Spleen (tissue), 11 donors: ENCODE measurements around the gene TMED6. TPM values are rescaled to one million over a fixed set of nuclear protein-coding genes. Genes with fewer than 3 reads are reported as not detected.

Experiments used
- DNase-seq: peaks from one replicate; pipeline ENCODE4 v3.0.0-alpha.2; 2020
- H3K27ac ChIP-seq, 8 donors: fragments of 200-600 bp; sonication (generic) in 7 of 8; 1 replicate in 4 of 8; 2 replicates in 4 of 8; pipeline versions ENCODE4 v1.5.0 to v1.8.0; 2016 to 2021; ENCODE audit warnings: inconsistent platforms in 4 of 8, mild to moderate bottlenecking in 4 of 8, moderate library complexity in 1 of 8
- H3K27me3 ChIP-seq, 7 donors: fragments of 200-600 bp; sonication (generic) in 6 of 7; replicated peaks in 1 of 7; 1 replicate in 4 of 7; 2 replicates in 3 of 7; pipeline versions ENCODE4 v1.5.0 to v1.8.0; 2016 to 2021; ENCODE audit warnings: inconsistent platforms in 3 of 7, mild to moderate bottlenecking in 1 of 7
- H3K36me3 ChIP-seq, 6 donors: fragments of 200-600 bp; sonication (generic) in 5 of 6; 1 replicate in 4 of 6; 2 replicates in 2 of 6; pipeline versions ENCODE4 v1.5.0 to v1.8.0; 2016 to 2021; ENCODE audit warnings: inconsistent platforms in 2 of 6
- H3K4me1 ChIP-seq, 6 donors: fragments of 200-600 bp; sonication (generic) in 5 of 6; 1 replicate in 3 of 6; 2 replicates in 3 of 6; pipeline versions ENCODE4 v1.5.0 to v1.8.0; 2016 to 2021; ENCODE audit warnings: inconsistent platforms in 3 of 6
- H3K4me3 ChIP-seq, 8 donors: fragments of 200-600 bp; sonication (generic) in 7 of 8; 1 replicate in 4 of 8; 2 replicates in 4 of 8; pipeline versions ENCODE4 v1.5.0 to v1.8.0; 2016 to 2021; ENCODE audit warnings: inconsistent platforms in 4 of 8, mild to moderate bottlenecking in 4 of 8, moderate library complexity in 2 of 8
- H3K9me3 ChIP-seq, 8 donors: fragments of 200-600 bp; sonication (generic) in 7 of 8; 1 replicate in 4 of 8; 2 replicates in 4 of 8; pipeline versions ENCODE4 v1.5.0 to v1.8.0; 2016 to 2021; ENCODE audit warnings: inconsistent platforms in 4 of 8
- CTCF ChIP-seq, 11 experiments: fragments of 200-600 bp in 7 of 11; fragments of 450-650 bp in 4 of 11; sonication (generic) in 4 of 11; IDR thresholded peaks in 8 of 11; conservative IDR thresholded peaks in 3 of 11; 1 replicate in 7 of 11; 2 replicates in 4 of 11; pipeline versions ENCODE4 v1.4.0 to v1.8.0; 2016 to 2021; ENCODE audit warnings: antibody characterized with exemption in 11 of 11, inconsistent platforms in 4 of 11, mild to moderate bottlenecking in 1 of 11
- POLR2A ChIP-seq, 3 donors: fragments of 450-650 bp; IDR thresholded peaks; one replicate each; pipeline ENCODE4 v1.5.1; 2017; ENCODE audit warnings: antibody characterized with exemption in 3 of 3, mild to moderate bottlenecking in 1 of 3
- POLR2AphosphoS5 ChIP-seq, 3 donors: sonication (generic); formaldehyde crosslinking; IDR thresholded peaks; one replicate each; pipeline ENCODE4 v1.5.1; 2017; ENCODE audit warnings: antibody characterized with exemption in 3 of 3
- WGBS, 5 donors: extraction: QIAGEN DNeasy Blood & Tissue Kit in 3 of 5; methylation state at CpG; one replicate each; pipeline versions ENCODE4 v1.1.5 to v1.1.7; 2013 to 2018; 5-methylcytosine and 5-hydroxymethylcytosine counted together
- intact Hi-C: fragments of 100-400 bp; cut with DNase I; formaldehyde crosslinking; loops from one replicate; pipeline ENCODE4 v1.15.0; 2023; ENCODE audit warnings: low total_unique reads
- polyA plus RNA-seq, 3 donors: library from polyadenylated mRNA; stranded (reverse); fragments of 200-250 nt; gene quantifications; one replicate each; pipeline ENCODE4 v1.2.1, GENCODE V29; 2013
- total RNA-seq, 7 donors: library from RNA; depleted of rRNA in 3 of 7; stranded (reverse); fragments of >200 nt in 3 of 7; fragmentation: NEBNext Ultra II Directional in 4 of 7; extraction: Animal tissue kit (Norgen Biotek cat#: 25700) in 4 of 7; gene quantifications; one replicate each; pipeline versions ENCODE4 v1.1.0 to v1.2.1, GENCODE V29; 2016 to 2021
- donor health status: healthy with polysubstance abuse.
- donor health status: DM: no; HTN: no; CAD: no; lungs with moderate emphysema.
- donor health status: DM: no; HTN: no; CAD: no.
- donor health status: Bipolar disorder and iron deficiency.
- donor health status: healthy.
- donor health status: DM: no; HTN: no; CAD: no.
- donor health status: DM: yes; HTN: yes; CAD: no.

The TMED6 gene
- total and polyA plus RNA-seq, 10 donors = 0.59 to 5.2 (median 1.3) TPM; not detected in 2

- Histone ChIP-seq H3K4me3 (no peak overlapping the region), H3K4me1 (peaks cover 3 to 32% (median 14%) of the 10 kb centered on the region in 6 donors), H3K27ac (no peak overlapping the region), H3K27me3 (no peaks in the 10 kb centered on the region), H3K36me3 (peaks cover 24 to 100% (median 94%) of the 10 kb centered on the region in 6 donors), H3K9me3 (no peaks in the 10 kb centered on the region)
- TF ChIP-seq CTCF (IDR thresholded peaks at IDR 0.05 in 8 of 11, conservative IDR thresholded peaks at IDR 0.05 in 3 of 11) (no peak), POLR2A (IDR thresholded peaks at IDR 0.05) (no peak), POLR2AphosphoS5 (IDR thresholded peaks at IDR 0.05) (peak in 1 of 3 donors; percentile 59)
- WGBS, 5 donors = 91 to 96% (median 94%) methylated on average over 11 to 22 of the region's 22 CpGs
- DNase-seq = peak; percentile 60
- intact Hi-C loops = no loop called here
Observed at GRCh38 chr16:69321080-69321479, 30.5 kb downstream of the TMED6 start.

DNA sequence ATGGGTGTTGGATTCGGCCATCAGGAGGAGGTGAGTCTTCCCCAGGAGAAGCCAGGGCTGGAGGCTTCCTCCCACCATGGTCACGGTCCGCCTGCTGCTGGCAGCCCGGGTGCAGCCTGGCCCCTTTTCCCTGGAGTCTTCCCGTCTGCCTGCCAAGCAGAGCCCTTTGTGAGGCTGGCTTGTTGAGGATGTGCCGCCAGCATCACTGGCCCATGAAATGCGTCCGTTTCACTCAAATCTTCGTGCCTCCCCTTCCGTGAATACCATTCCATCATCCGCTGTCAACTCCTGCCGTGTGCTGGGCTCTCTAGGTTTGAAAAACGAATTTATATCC, 30.9 kb downstream of the TMED6 start:
- peak; percentile 41 for DNase-seq
- H3K4me1 ChIP-seq = peaks cover 3 to 32% (median 11%) of the 10 kb centered on the region in 6 donors
- no peaks in the 10 kb centered on the region for H3K9me3 ChIP-seq
- no peak overlapping the region for H3K4me3 ChIP-seq
- peaks cover 25 to 100% (median 95%) of the 10 kb centered on the region in 6 donors for H3K36me3 ChIP-seq
- 89 to 96% (median 90%) methylated on average over 13 of the region's 13 CpGs for WGBS, 5 donors
- H3K27me3 ChIP-seq = no peaks in the 10 kb centered on the region
- intact Hi-C loops = no loop called here
- TF ChIP-seq POLR2A (IDR thresholded peaks at IDR 0.05) (no peak), POLR2AphosphoS5 (IDR thresholded peaks at IDR 0.05) (peak in 2 of 3 donors; percentile 11 to 13), CTCF (IDR thresholded peaks at IDR 0.05 in 8 of 11, conservative IDR thresholded peaks at IDR 0.05 in 3 of 11) (no peak)
- no peak overlapping the region for H3K27ac ChIP-seq

DNA sequence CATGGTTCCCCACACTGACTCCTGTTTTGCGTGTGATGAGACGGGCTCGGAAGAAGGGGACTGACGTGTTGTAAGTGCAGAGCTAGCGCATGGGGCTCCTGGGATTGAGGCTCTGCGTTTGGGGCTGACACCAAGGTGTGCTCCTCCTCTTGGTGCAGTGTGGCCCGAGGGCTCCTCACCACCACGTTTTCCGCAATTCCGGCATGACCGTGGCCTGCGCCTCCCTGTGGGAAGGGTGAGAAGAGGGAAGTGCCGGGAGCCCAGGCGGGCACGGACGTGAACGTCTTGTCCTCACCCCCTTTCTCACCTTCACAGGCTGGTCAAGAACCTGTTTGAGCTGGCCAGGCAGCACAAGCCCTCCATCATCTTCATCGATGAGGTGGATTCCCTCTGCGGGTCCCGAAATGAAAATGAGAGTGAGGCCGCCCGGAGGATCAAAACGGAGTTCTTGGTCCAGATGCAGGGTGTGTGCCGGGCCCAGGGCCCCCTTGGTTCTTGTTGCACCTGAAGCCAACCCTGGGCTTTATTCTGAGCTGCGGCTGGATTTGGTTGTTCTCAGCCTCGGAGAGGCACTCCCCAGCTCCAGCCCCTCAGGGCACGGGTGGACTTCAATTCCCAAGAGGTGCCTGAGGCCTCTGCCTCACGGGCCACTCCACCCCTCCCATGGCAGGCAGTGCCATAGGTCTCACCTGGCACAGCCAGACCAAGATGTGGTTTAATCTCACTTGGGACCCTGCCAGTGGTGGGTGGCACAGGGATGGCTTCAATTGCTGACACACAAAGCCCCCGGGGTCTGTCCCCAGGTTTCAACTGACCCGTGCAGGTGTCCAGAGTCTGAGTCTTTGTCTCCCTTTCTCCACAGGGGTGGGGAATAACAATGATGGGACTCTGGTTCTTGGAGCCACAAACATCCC, 31.5 kb downstream of the TMED6 start:
- TF ChIP-seq POLR2AphosphoS5 (IDR thresholded peaks at IDR 0.05) = peak in 2 of 3 donors; percentile 19 to 40
- TF ChIP-seq POLR2A (IDR thresholded peaks at IDR 0.05) = no peak
- no peaks in the 10 kb centered on the region for H3K27me3 ChIP-seq
- H3K4me3 ChIP-seq = no peak overlapping the region
- intact Hi-C loops = no loop called here
- H3K36me3 ChIP-seq = peaks cover 25 to 100% (median 96%) of the 10 kb centered on the region in 6 donors
- H3K9me3 ChIP-seq = no peaks in the 10 kb centered on the region
- DNase-seq = peak; percentile 68
- WGBS, 5 donors = 89 to 95% (median 93%) methylated on average over 28 to 30 of the region's 30 CpGs
- H3K4me1 ChIP-seq = peaks cover 3 to 32% (median 9%) of the 10 kb centered on the region in 6 donors
- H3K27ac ChIP-seq = no peak overlapping the region

GRCh38 chr16:69319381-69319780, 32.2 kb downstream of the TMED6 start:
- no peak for TF ChIP-seq POLR2A (IDR thresholded peaks at IDR 0.05)
- no peak for TF ChIP-seq CTCF (IDR thresholded peaks at IDR 0.05 in 8 of 11, conservative IDR thresholded peaks at IDR 0.05 in 3 of 11)
- TF ChIP-seq POLR2AphosphoS5 (IDR thresholded peaks at IDR 0.05) = no peak
- intact Hi-C loops = no loop called here
- H3K36me3 ChIP-seq = peaks cover 25 to 100% (median 93%) of the 10 kb centered on the region in 6 donors
- WGBS, 5 donors = 95 to 96% (median 95%) methylated on average over 7 to 9 of the region's 9 CpGs
- no peak overlapping the region for H3K27ac ChIP-seq
- peaks cover 1 to 32% (median 7%) of the 10 kb centered on the region in 6 donors for H3K4me1 ChIP-seq
- no peaks in the 10 kb centered on the region for H3K27me3 ChIP-seq
- H3K9me3 ChIP-seq = no peaks in the 10 kb centered on the region
- H3K4me3 ChIP-seq = no peak overlapping the region
- no peak for DNase-seq
